HEK293 (cell line): Measurements from ENCODE around the gene TCF12.

Source experiments
- ZBTB17 ChIP-seq: fragments of 450-650 bp; formaldehyde crosslinking; IDR thresholded peaks from 2 replicates; pipeline ENCODE4 v1.5.1; 2016; ENCODE audit warnings: missing biosample characterization, missing genetic modification characterization
- ZNF37A ChIP-seq: fragments of 450-650 bp; IDR thresholded peaks from 2 replicates; pipeline ENCODE4 v1.5.1; 2018; ENCODE audit warnings: missing biosample characterization, missing genetic modification characterization

- TF ChIP-seq ZBTB17 (tag by site-specific recombination), result no peak
- TF ChIP-seq ZNF37A (tag by site-specific recombination), result no peak
Measured at GRCh38 chr15:57018151-57018550, 99.7 kb downstream of the TCF12 start.
